IPS-NIHi7 (cell line): ENCODE data around the gene PER1.

ENCODE experiments used
- DNase-seq: peaks from one replicate; pipeline ENCODE4 v3.0.0; 2012; ENCODE audit warnings: mixed read lengths; ENCODE audit errors: extremely low spot score

The PER1 gene

GRCh38 chr17:8141741-8142140, 10.5 kb downstream of the PER1 start:
- no peak for DNase-seq

GRCh38 chr17:8141045-8141444, 11.2 kb downstream of the PER1 start:
- no peak for DNase-seq

GRCh38 chr17:8140065-8141029, 11.9 kb downstream of the PER1 start:
- no peak for DNase-seq

- peak; percentile 84 for DNase-seq
Measured at GRCh38 chr17:8138672-8139371, 13.4 kb downstream of the PER1 start.

GRCh38 chr17:8138374-8138671, 13.9 kb downstream of the PER1 start:
- no peak for DNase-seq

GRCh38 chr17:8137645-8138373, 14.4 kb downstream of the PER1 start:
- DNase-seq, result no peak

- no peak for DNase-seq
Measured at GRCh38 chr17:8133941-8134340, 18.3 kb downstream of the PER1 start.

GRCh38 chr17:8133399-8133798, 18.8 kb downstream of the PER1 start:
- DNase-seq, result no peak

GRCh38 chr17:8131844-8132441, 20.3 kb downstream of the PER1 start:
- no peak for DNase-seq

- no peak for DNase-seq
Measured at GRCh38 chr17:8128125-8128784, 23.9 kb downstream of the PER1 start.

- DNase-seq, result peak; percentile 52
Measured at GRCh38 chr17:8126491-8127066, 25.6 kb downstream of the PER1 start.

GRCh38 chr17:8125947-8126490, 26.2 kb downstream of the PER1 start:
- DNase-seq, result no peak

GRCh38 chr17:8125154-8125946, 26.9 kb downstream of the PER1 start:
- DNase-seq, result peak; percentile 63

- no peak for DNase-seq
Measured at GRCh38 chr17:8124350-8125153, 27.7 kb downstream of the PER1 start.

- peak; percentile 41 for DNase-seq
Measured at GRCh38 chr17:8123695-8124349, 28.4 kb downstream of the PER1 start, which contains the start of gene HES7. Gene HES7, minus strand, starts transcription at chr17:8124106. Its CDS starts 22 bp downstream, at chr17:8124084.

- DNase-seq, result no peak
Measured at GRCh38 chr17:8122924-8123694, 29.1 kb downstream of the PER1 start.

GRCh38 chr17:8122422-8122923, 29.7 kb downstream of the PER1 start:
- DNase-seq, result no peak
